AG04449 (cell line): ENCODE measurements around the gene PCBP3.

Experiments used
- CTCF ChIA-PET: fragments of 350-600 bp; formaldehyde crosslinking; extraction: SDS; loops from one replicate; lab custom pipeline; 2021; ENCODE audit warnings: antibody characterized with exemption; lab: Yijun Ruan, JAX
- POLR2A ChIA-PET: fragments of 400-600, 350-600 bp; formaldehyde crosslinking; extraction: SDS; loops from one replicate; lab custom pipeline; 2020; ENCODE audit warnings: antibody characterized with exemption, inconsistent platforms; lab: Yijun Ruan, JAX
- DNase-seq: peaks from one replicate; pipeline ENCODE4 v3.0.0-alpha.2; 2010; ENCODE audit warnings: low read depth, low spot score
- H3K4me3 ChIP-seq: 2 replicates; pipeline ENCODE4 v1.5.1; 2011; ENCODE audit warnings: low read depth, mild to moderate bottlenecking, control low read depth, low read length
- CTCF ChIP-seq: IDR thresholded peaks from one replicate; pipeline ENCODE4 v1.5.1; 2011; ENCODE audit warnings: mild to moderate bottlenecking, moderate library complexity, low read length, control low read depth, inconsistent platforms; ENCODE audit not compliant: insufficient read depth; ENCODE audit errors: missing control alignments

The PCBP3 gene

DNA sequence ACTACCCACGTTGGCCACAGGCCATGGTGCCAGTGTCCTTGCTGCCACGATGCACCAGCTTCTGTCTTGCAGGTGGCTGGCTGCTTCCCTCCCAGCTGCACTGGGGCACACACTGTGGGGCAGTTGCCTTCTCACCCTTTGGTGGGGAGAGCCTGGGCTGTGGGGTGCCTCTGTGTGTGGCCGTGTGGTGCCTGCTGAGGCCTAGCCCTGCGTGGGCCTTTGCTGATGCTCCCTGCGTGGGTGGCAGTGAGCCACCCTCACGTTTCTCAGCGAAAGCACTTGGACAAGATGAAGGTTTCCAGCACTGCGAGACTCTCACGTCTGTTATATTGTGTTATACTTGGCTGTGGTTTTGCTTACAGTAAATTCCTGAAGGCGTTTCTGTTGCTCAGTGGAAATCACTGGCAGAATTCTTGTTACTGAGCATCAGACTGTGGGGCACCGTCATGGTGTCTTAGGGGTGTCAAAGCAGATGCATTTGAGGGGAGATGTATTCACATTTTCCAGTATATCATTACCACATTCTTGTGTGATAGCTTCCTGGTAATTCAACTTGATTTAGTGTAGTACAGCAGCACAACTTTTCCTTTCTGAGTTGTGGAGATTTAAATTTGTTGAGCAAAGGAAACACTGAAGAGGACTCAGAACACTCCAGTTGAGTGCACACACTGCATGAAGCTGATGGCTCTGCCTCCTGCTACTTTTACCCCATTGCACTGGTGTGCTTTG, 124.7 kb downstream of the PCBP3 start:
- peak; percentile 14 for DNase-seq
- POLR2A ChIA-PET, result interaction anchor here (0.7 kb wide), 1 partner anchor 50 kb away, joined by 3 read pairs; no protein-coding TSS in a partner anchor
- H3K4me3 ChIP-seq, result no peak overlapping the region
- no peak for TF ChIP-seq CTCF
- CTCF ChIA-PET, result no interaction called here

GRCh38 chr21:45768740-45769048, 125.2 kb downstream of the PCBP3 start:
- no peak overlapping the region; the same call in 1 of the 2 replicates for H3K4me3 ChIP-seq
- ChIA-PET CTCF (no interaction called here), POLR2A (no interaction called here)
- TF ChIP-seq CTCF, result peak; percentile 9
- DNase-seq, result no peak

DNA sequence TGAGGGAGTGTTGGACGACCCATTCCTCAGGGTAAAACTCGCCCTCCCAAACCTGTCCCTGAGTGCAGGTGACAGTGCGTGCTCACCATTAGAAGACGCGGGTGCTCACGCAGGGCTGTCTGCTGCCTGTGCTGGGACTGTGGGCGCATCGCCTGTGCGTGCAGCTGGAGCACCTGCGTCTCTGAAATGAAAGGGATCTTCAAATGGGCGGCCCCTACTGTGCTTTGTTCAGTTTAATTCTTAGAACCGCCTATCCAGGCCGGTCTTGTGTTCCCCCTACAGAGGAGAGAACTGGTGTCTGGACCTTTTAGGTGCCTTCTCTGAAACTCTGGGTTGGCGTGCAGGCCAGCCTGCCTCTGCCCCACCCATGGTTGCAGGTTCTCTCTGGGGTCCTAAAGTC, 125.8 kb downstream of the PCBP3 start:
- no peak overlapping the region for H3K4me3 ChIP-seq
- TF ChIP-seq CTCF, result no peak
- DNase-seq, result no peak
- ChIA-PET POLR2A (no interaction called here), CTCF (no interaction called here)

DNA sequence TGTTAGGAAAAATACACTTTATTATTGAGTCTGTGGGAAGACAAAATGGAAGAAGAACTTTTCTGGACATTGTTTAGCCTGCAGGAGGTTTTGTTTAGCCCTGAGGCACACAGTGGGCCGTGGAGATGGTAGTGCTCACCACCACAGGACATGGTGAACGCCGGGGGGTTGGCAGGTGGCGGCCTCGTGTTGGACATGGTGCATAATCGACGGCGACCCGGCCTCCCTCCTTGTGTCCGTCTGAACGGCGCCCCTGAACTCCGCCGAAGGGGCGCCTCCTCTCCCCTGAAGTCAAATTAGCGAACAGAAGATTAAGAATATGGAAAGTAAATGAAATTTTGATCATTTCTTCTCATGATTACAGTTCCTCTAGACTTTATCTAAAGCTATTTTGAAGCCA, 126.4 kb downstream of the PCBP3 start:
- H3K4me3 ChIP-seq, result no peak overlapping the region
- ChIA-PET POLR2A (no interaction called here), CTCF (no interaction called here)
- no peak for DNase-seq
- TF ChIP-seq CTCF, result no peak

- ChIA-PET POLR2A (no interaction called here), CTCF (no interaction called here)
- no peak for DNase-seq
- H3K4me3 ChIP-seq, result no peak overlapping the region
- no peak for TF ChIP-seq CTCF
These were observed 128.7 kb downstream of the PCBP3 start for GRCh38 chr21:45772180-45772579.

DNA sequence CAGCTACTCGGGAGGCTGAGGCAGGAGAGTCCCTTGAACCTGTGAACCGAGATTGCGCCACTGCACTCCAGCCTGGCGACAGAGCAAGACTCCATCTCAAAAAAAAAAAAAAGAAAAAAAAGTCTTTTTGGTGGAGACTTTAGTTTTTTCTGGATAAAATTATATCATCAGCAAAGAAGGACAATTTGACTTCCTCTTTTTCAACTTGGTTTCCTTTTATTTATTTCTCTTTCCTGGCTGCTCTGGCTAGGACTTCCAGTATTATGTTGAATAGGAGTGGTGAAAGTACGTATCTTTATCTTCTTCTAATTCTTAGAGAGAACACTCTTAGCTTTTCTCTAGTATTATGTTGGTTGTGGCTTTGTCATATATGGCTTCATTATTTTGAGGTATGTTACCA, 130.8 kb downstream of the PCBP3 start:
- POLR2A ChIA-PET, result no interaction called here
- no peak for TF ChIP-seq CTCF
- no peak for DNase-seq
- CTCF ChIA-PET, result no interaction called here
- H3K4me3 ChIP-seq, result no peak overlapping the region
